Measurements from ENCODE around the gene AHNAK.

AHNAK gene

GRCh38 chr11:62536301-62536957 is 10.2 kb downstream of the AHNAK start:
- DNase-seq (ENCODE audit: low spot score) = no peak
- ChIA-PET CTCF (interaction anchor here (0.6 kb wide), 1 partner anchor 45 kb away, joined by 4 read pairs; no protein-coding TSS in a partner anchor), POLR2A (ENCODE audit: low non-redundant PET) (no interaction called here)
- no peak for TF ChIP-seq CTCF (conservative IDR thresholded peaks at IDR 0.05; ENCODE audit: low read depth)
- H3K27ac ChIP-seq = peak overlapping the region; percentile 100

- DNase-seq (ENCODE audit: low spot score) = no peak
- TF ChIP-seq CTCF (conservative IDR thresholded peaks at IDR 0.05; ENCODE audit: low read depth) = no peak
- CTCF ChIA-PET = no interaction called here
- POLR2A ChIA-PET (ENCODE audit: low non-redundant PET) = no interaction called here
- peak overlapping the region; percentile 100 for H3K27ac ChIP-seq
Measured at GRCh38 chr11:62535802-62536201, 10.8 kb downstream of the AHNAK start.

DNA sequence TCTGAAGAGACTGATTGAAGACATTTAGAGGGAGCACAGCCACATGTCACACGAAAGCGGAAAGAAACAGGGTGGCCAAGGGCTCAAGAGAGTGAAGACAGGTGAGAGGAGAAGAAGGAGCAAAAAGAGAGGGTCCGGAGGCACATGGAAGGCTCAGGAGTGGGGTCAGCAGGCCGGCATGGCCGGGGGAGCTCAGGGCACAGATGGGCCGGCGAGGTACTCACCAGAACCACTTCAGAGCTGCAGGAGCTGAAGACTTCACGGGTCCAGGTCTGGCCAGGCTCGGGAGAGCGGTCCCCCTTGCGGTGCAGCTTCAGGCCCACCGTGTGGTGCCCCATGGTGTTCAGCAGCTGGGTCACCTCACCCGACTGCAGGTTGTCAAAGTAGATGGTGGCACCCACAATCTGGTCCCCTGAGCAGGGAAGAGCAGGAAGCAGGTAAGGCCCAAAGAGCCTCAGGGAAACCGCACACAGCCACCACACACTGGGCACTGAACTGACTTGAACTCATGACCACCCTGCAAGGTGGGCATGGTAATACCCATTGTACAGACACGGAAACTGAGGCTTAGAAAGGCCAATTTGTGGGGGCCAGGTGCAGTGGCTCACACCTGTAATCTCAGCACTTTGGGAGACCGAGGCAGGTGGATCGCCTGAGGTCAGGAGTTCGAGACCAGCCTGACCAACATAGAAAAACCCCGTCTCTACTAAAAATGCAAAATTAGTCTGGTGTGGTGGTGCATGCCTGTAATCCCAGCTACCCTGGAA is 11.6 kb downstream of the AHNAK start:
- no peak for DNase-seq (ENCODE audit: low spot score)
- peak overlapping the region; percentile 100 for H3K27ac ChIP-seq
- no peak for TF ChIP-seq CTCF (conservative IDR thresholded peaks at IDR 0.05; ENCODE audit: low read depth)
- ChIA-PET CTCF (interaction anchor here (0.7 kb wide), 1 partner anchor 690 kb away, joined by 3 read pairs; no protein-coding TSS in a partner anchor), POLR2A (ENCODE audit: low non-redundant PET) (no interaction called here)

GRCh38 chr11:62532096-62532495 is 14.5 kb downstream of the AHNAK start:
- ChIA-PET POLR2A (ENCODE audit: low non-redundant PET) (no interaction called here), CTCF (no interaction called here)
- no peak for TF ChIP-seq CTCF (conservative IDR thresholded peaks at IDR 0.05; ENCODE audit: low read depth)
- no peak for DNase-seq (ENCODE audit: low spot score)
- H3K27ac ChIP-seq = no peak overlapping the region

DNA sequence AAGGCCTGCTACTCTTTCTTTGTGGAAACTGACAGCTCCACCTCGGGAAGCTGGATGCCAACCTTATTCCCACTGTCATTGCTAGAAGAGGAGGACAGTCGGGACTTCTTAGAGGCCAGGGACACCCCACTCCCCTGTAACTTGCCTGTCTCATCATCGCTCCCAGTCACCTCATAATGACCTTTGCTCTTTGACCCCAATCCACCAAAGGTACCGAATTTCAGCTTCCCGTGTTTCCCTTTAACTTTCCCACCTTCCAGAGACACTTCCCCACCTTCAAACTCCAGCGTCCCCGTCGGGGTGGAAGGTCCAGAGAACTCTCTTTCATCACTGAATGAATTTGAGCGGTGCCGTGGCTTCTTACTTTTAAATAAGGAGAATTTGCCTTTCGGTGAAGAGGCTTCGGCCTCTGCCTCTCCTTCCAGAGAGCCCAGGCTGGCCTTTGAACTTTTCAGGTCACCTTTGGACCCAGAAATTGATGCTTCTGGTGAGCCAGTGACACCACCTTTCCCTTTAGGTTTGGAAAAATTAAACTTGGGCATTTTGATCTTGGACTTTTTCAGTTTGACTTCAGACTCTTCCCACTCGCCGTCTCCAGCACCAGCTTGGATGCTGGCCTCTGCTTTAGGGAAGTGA is 29.8 kb downstream of the AHNAK start:
- ChIA-PET POLR2A (ENCODE audit: low non-redundant PET) (no interaction called here), CTCF (interaction anchor here (0.6 kb wide), 2 partner anchors 51 to 262 kb away, joined by 3 read pairs; no protein-coding TSS in a partner anchor)
- no peak for TF ChIP-seq CTCF (conservative IDR thresholded peaks at IDR 0.05; ENCODE audit: low read depth)
- no peak for DNase-seq (ENCODE audit: low spot score)
- H3K27ac ChIP-seq = peak overlapping the region; percentile 44

DNA sequence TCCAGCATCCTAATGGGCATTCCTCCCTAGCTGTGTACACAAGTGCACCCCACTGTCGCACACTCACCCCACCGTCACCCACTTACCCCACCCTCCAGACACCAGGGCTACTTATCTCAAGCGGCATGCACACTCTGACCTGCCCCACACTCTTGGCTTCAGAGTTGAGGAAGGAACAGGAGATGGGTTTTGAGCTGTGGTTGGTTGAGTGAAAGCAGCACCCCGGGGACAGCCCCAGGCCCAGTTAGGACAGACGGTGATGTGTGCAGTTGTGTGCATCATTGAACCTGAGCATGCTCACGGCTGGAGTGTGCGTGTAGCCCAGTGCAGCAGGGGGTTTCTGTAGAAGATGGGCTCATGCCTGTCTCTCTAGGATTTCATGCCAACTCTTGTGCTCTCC is 32.5 kb downstream of the AHNAK start:
- ChIA-PET POLR2A (ENCODE audit: low non-redundant PET) (interaction anchor here (0.6 kb wide), 2 partner anchors 54 to 196 kb away, joined by 3 to 6 read pairs; no protein-coding TSS in a partner anchor), CTCF (interaction anchor here (0.5 to 1.2 kb wide), 3 partner anchors 38 to 90 kb away, joined by 4 to 5 read pairs (median 4); no protein-coding TSS in a partner anchor)
- no peak for DNase-seq (ENCODE audit: low spot score)
- no peak for TF ChIP-seq CTCF (conservative IDR thresholded peaks at IDR 0.05; ENCODE audit: low read depth)
- peak overlapping the region; percentile 66 for H3K27ac ChIP-seq

Measured in RWPE1 (cell line).